H9 (cell line): ENCODE measurements around the gene PHACTR1. TPM values are rescaled to one million over a fixed set of nuclear protein-coding genes. Genes with fewer than 3 reads are reported as not detected.

Experiments used
- DNase-seq: peaks from one replicate; pipeline ENCODE4 v3.0.0-alpha.2; 2017
- H2AFZ ChIP-seq: one replicate; pipeline ENCODE4 v1.6.1; 2013; ENCODE audit warnings: mild to moderate bottlenecking, low read length, control low read depth, moderate library complexity
- H2AK5ac ChIP-seq: 2 replicates; pipeline ENCODE4 v1.6.1; 2013; ENCODE audit warnings: low read length, control low read depth, mixed read lengths; ENCODE audit not compliant: insufficient read length
- H2BK120ac ChIP-seq: one replicate; pipeline ENCODE4 v1.6.1; 2013; ENCODE audit warnings: low read depth, mild to moderate bottlenecking, low read length, control low read depth, inconsistent platforms; ENCODE audit not compliant: poor library complexity, severe bottlenecking
- H2BK12ac ChIP-seq: 2 replicates; pipeline ENCODE4 v1.6.1; 2013; ENCODE audit warnings: low read length, control low read depth, mixed read lengths, low read depth; ENCODE audit not compliant: insufficient read length
- H2BK15ac ChIP-seq: 2 replicates; pipeline ENCODE4 v1.6.1; 2013; ENCODE audit warnings: low read depth, low read length, control low read depth
- H2BK20ac ChIP-seq: one replicate; pipeline ENCODE4 v1.6.1; 2013; ENCODE audit warnings: low read depth, mild to moderate bottlenecking, low read length, control low read depth, inconsistent platforms; ENCODE audit not compliant: poor library complexity, severe bottlenecking
- H2BK5ac ChIP-seq: 2 replicates; pipeline ENCODE4 v1.6.1; 2013; ENCODE audit warnings: low read length, control low read depth, mixed read lengths; ENCODE audit not compliant: insufficient read length
- H3K14ac ChIP-seq: 2 replicates; pipeline ENCODE4 v1.6.1; 2013; ENCODE audit warnings: low read length, control low read depth; ENCODE audit not compliant: insufficient read depth
- H3K18ac ChIP-seq: 2 replicates; pipeline ENCODE4 v1.6.1; 2013; ENCODE audit warnings: low read depth, mild to moderate bottlenecking, mixed read lengths, low read length, control low read depth; ENCODE audit not compliant: insufficient read length
- H3K23ac ChIP-seq: 2 replicates; pipeline ENCODE4 v1.6.1; 2013; ENCODE audit warnings: low read length, control low read depth, mixed read lengths, low read depth; ENCODE audit not compliant: insufficient read length
- H3K23me2 ChIP-seq: 2 replicates; pipeline ENCODE4 v1.6.1; 2013; ENCODE audit warnings: low read depth, mild to moderate bottlenecking, mixed read lengths, low read length, control low read depth; ENCODE audit not compliant: insufficient read length, poor library complexity, severe bottlenecking
- H3K27ac ChIP-seq: 2 replicates; pipeline ENCODE4 v1.5.1; 2013; ENCODE audit warnings: low read length, control low read depth, mixed read lengths, low read depth; ENCODE audit not compliant: insufficient read length
- H3K27me3 ChIP-seq: 2 replicates; pipeline ENCODE4 v1.6.1; 2013; ENCODE audit warnings: low read length, control low read depth, inconsistent platforms; ENCODE audit not compliant: insufficient read depth
- H3K4ac ChIP-seq: 2 replicates; pipeline ENCODE4 v1.6.1; 2013; ENCODE audit warnings: low read depth, mild to moderate bottlenecking, control low read depth, inconsistent platforms, low read length, moderate library complexity
- H3K4me1 ChIP-seq: 2 replicates; pipeline ENCODE4 v1.6.1; 2013; ENCODE audit warnings: low read length, control low read depth, inconsistent platforms; ENCODE audit not compliant: insufficient read depth
- H3K4me2 ChIP-seq: 2 replicates; pipeline ENCODE4 v1.6.1; 2013; ENCODE audit warnings: low read length, control low read depth, mixed read lengths; ENCODE audit not compliant: insufficient read length, insufficient read depth
- H3K56ac ChIP-seq: 2 replicates; pipeline ENCODE4 v1.6.1; 2013; ENCODE audit warnings: low read depth, mild to moderate bottlenecking, mixed read lengths, low read length, control low read depth; ENCODE audit not compliant: insufficient read length
- H3K79me1 ChIP-seq: 2 replicates; pipeline ENCODE4 v1.6.1; 2013; ENCODE audit warnings: low read depth, mild to moderate bottlenecking, moderate library complexity, low read length, control low read depth, inconsistent platforms; ENCODE audit not compliant: insufficient read depth, poor library complexity, severe bottlenecking
- H3K79me2 ChIP-seq: 2 replicates; pipeline ENCODE4 v1.6.1; 2013; ENCODE audit warnings: low read length, control low read depth, inconsistent platforms; ENCODE audit not compliant: insufficient read depth
- H3K9ac ChIP-seq: 2 replicates; pipeline ENCODE4 v1.6.1; 2013; ENCODE audit warnings: low read length, control low read depth, mixed read lengths; ENCODE audit not compliant: insufficient read length; ENCODE audit errors: extremely low read depth
- H3K9me3 ChIP-seq: one replicate; pipeline ENCODE4 v1.6.1; 2013; ENCODE audit warnings: low read depth, low read length, inconsistent platforms; ENCODE audit not compliant: control insufficient read depth
- H3T11ph ChIP-seq: one replicate; pipeline ENCODE4 v1.6.1; 2013; ENCODE audit warnings: mild to moderate bottlenecking, low read length, control low read depth, inconsistent platforms
- H4K20me1 ChIP-seq: one replicate; pipeline ENCODE4 v1.6.1; 2013; ENCODE audit not compliant: control insufficient read depth, insufficient read length, insufficient read depth
- H4K5ac ChIP-seq: 2 replicates; pipeline ENCODE4 v1.6.1; 2013; ENCODE audit warnings: low read depth, mild to moderate bottlenecking, mixed read lengths, low read length, control low read depth; ENCODE audit not compliant: insufficient read length
- H4K8ac ChIP-seq: replicated peaks from 2 replicates; pipeline ENCODE4 v1.6.1; 2013; ENCODE audit warnings: low read length, control low read depth, mixed read lengths, low read depth; ENCODE audit not compliant: insufficient read length
- H4K91ac ChIP-seq: 2 replicates; pipeline ENCODE4 v1.6.1; 2013; ENCODE audit warnings: low read depth, mild to moderate bottlenecking, moderate library complexity, mixed read lengths, low read length, control low read depth; ENCODE audit not compliant: insufficient read length
- H3K27ac Mint-ChIP-seq, 3 experiments: 2 replicates in 2 of 3; 3 replicates in 1 of 3; pipeline ENCODE4 v1.8.0; 2020 to 2021; ENCODE audit warnings: mixed read lengths in 3 of 3, mild to moderate bottlenecking in 1 of 3, moderate library complexity in 1 of 3
- H3K27me3 Mint-ChIP-seq: 2 replicates; pipeline ENCODE4 v1.8.0; 2021; ENCODE audit warnings: low read depth, mild to moderate bottlenecking, moderate library complexity, mixed read lengths
- H3K36me3 Mint-ChIP-seq, 3 experiments: 2 replicates in 2 of 3; 3 replicates in 1 of 3; pipeline ENCODE4 v1.8.0; 2020 to 2021; ENCODE audit warnings: low read depth in 3 of 3, mixed read lengths in 3 of 3; ENCODE audit not compliant: insufficient read depth in 1 of 3
- H3K4me1 Mint-ChIP-seq, 2 experiments: 2 replicates each; pipeline ENCODE4 v1.8.0; 2020; ENCODE audit warnings: mixed read lengths in 2 of 2
- H3K4me3 Mint-ChIP-seq, 2 experiments: 2 replicates in 1 of 2; 3 replicates in 1 of 2; pipeline ENCODE4 v1.8.0; 2020 to 2021; ENCODE audit warnings: mild to moderate bottlenecking in 2 of 2, mixed read lengths in 2 of 2, moderate library complexity in 1 of 2
- H3K9me3 Mint-ChIP-seq, 2 experiments: 2 replicates in 1 of 2; 3 replicates in 1 of 2; pipeline ENCODE4 v1.8.0; 2020; ENCODE audit warnings: mild to moderate bottlenecking in 2 of 2, mixed read lengths in 2 of 2, moderate library complexity in 1 of 2
- WGBS: extraction: QIAGEN DNeasy Blood & Tissue Kit; methylation state at CpG from one replicate; pipeline ENCODE4 v1.1.7; 2013; ENCODE audit warnings: missing lambda C conversion rate, low lambda C conversion rate, mixed read lengths; ENCODE audit not compliant: insufficient read length; ENCODE audit errors: extremely low coverage; 5-methylcytosine and 5-hydroxymethylcytosine counted together
- total RNA-seq: library from RNA; stranded (reverse); gene quantifications from 2 replicates; pipeline ENCODE4 v1.2.1, GENCODE V29; 2021
- TF ChIP-seq, protein P1 (sequence below): fragments of 200-600 bp; sonication (generic); conservative IDR thresholded peaks from 3 replicates; pipeline ENCODE4 v1.8.0; 2021; ENCODE audit warnings: antibody characterized with exemption, mild to moderate bottlenecking

Gene PHACTR1
- total RNA-seq, 1 experiment from 2014 or later = 15.9 TPM

DNA sequence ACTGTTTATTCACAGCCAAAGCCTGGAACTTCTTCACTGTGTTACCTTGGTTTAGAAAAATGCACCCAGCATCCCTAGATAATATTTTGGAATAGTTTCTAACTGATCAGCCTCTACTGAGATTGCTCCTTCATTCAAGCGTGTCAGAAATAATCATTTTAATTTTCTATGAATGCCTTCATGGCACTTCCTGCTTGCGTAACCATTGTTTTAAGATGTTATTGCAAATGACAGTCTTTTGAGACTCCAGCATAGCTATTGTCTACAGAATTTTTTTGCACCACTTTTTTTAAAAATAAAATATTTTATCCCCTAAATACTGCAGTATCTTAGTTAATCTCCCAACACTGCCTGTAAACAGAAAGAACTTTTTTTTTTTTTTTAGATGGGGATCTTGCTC lies 213.1 kb downstream of the PHACTR1 start:
- no peak overlapping the region for H3K27ac ChIP-seq
- no peak overlapping the region for H2AFZ ChIP-seq
- Mint-ChIP-seq H3K4me3 (no peak overlapping the region), H3K27me3 (no peaks in the 10 kb centered on the region), H3K4me1 (peaks cover 25% of the 10 kb centered on the region in 2 experiments), H3K27ac (no peak overlapping the region), H3K36me3 (no peaks in the 10 kb centered on the region; a peak in 1 of 7 replicates), H3K9me3 (no peaks in the 10 kb centered on the region)
- peaks cover 2% of the 10 kb centered on the region; the same call in 1 of the 2 replicates for H3K4me1 ChIP-seq
- H3K14ac ChIP-seq = no peak overlapping the region
- no peak overlapping the region for H4K5ac ChIP-seq
- TF ChIP-seq, protein P1, sequence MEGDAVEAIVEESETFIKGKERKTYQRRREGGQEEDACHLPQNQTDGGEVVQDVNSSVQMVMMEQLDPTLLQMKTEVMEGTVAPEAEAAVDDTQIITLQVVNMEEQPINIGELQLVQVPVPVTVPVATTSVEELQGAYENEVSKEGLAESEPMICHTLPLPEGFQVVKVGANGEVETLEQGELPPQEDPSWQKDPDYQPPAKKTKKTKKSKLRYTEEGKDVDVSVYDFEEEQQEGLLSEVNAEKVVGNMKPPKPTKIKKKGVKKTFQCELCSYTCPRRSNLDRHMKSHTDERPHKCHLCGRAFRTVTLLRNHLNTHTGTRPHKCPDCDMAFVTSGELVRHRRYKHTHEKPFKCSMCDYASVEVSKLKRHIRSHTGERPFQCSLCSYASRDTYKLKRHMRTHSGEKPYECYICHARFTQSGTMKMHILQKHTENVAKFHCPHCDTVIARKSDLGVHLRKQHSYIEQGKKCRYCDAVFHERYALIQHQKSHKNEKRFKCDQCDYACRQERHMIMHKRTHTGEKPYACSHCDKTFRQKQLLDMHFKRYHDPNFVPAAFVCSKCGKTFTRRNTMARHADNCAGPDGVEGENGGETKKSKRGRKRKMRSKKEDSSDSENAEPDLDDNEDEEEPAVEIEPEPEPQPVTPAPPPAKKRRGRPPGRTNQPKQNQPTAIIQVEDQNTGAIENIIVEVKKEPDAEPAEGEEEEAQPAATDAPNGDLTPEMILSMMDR = no peak
- no peaks in the 10 kb centered on the region for H3K79me2 ChIP-seq
- DNase-seq = no peak
- H3K9me3 ChIP-seq = no peaks in the 10 kb centered on the region
- H2BK12ac ChIP-seq = no peak overlapping the region
- H2AK5ac ChIP-seq = no peak overlapping the region
- no peak overlapping the region for H2BK15ac ChIP-seq
- no peak overlapping the region for H3K56ac ChIP-seq
- no peak overlapping the region for H3K23ac ChIP-seq
- no peak overlapping the region for H2BK5ac ChIP-seq
- no peak overlapping the region for H4K91ac ChIP-seq
- H4K20me1 ChIP-seq = no peaks in the 10 kb centered on the region
- WGBS = no CpG with 5 or more reads among the region's 2 CpGs
- H4K8ac ChIP-seq = no peak overlapping the region
- H3K27me3 ChIP-seq = no peaks in the 10 kb centered on the region
- H3K18ac ChIP-seq = no peak overlapping the region
- H3K23me2 ChIP-seq = no peaks in the 10 kb centered on the region
- H3K9ac ChIP-seq = no peak overlapping the region
- no peaks in the 10 kb centered on the region for H3K79me1 ChIP-seq
- H2BK120ac ChIP-seq = no peak overlapping the region
- H3K4ac ChIP-seq = no peak overlapping the region
- no peak overlapping the region for H3T11ph ChIP-seq
- H3K4me2 ChIP-seq = no peak overlapping the region
- no peak overlapping the region for H2BK20ac ChIP-seq
